Stimulated activated CD4-positive, alpha-beta T cell treated with anti-CD3 and anti-CD28 coated beads, Interleukin-2, amount 100 ng/mL, for 24 hours (primary cell): ENCODE data around the gene OR3A3.
"Not testable (repeated sequence)": the region's sequence is repeated elsewhere in the genome, so short reads cannot be mapped to it uniquely, and the experiment has no call there.

ENCODE experiments used
- DNase-seq, 2 donors: peaks; one replicate each; pipeline ENCODE4 v3.0.0-alpha.2; 2020

The OR3A3 gene

DNA sequence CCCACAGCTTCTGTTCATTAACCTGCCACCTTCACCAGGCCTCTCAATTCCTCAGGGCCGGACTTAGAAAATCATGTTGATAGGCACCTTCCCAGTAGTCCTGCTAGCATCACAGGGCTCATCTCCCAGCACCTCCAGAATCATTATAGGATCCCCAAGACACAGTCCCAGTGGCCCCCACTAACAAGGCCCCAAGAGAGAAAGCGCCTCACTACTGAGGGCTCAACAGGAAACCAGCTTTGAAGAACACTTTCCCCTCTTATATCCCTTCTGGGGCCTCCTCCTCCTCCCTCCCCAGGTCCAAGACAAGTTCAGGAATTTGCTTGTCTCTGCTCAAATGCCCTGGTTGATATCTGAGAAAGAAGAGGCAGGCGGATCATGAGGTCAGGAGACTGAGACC is at the start of gene OR3A3:
OR3A3 (plus strand) TSS at position 301 of the 400 bp plus-strand sequence.
- no peak for DNase-seq

GRCh38 chr17:3371167-3371566 is 40.0 kb upstream of the OR3A3 start:
- not testable (repeated sequence) for DNase-seq

DNA sequence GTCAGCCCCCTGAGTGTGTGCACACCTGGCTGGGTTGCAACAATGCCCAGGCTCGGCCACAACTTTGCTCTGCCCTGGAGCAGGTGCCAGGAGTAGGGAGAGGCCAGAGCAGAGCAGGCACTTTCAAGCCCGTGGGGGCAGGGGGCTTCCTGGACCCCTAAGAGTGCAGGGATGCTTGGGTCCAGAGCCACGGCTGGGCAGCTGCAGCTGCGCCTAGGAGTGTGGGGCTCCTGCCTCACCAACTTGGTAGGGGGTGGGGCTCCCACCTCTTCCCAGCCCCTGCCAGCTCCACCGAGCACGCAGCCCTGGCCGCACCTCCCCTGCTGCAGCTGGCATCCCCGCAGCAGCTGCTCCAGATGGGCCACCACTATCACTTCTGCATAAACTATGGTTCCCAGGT is 32.8 kb upstream of the OR3A3 start:
- no peak for DNase-seq

GRCh38 chr17:3381957-3382356 is 29.2 kb upstream of the OR3A3 start:
- DNase-seq = no peak

- peak; percentile 37 to 38 for DNase-seq
These were observed 25.0 kb upstream of the OR3A3 start, which contains the start of gene OR3A2 for GRCh38 chr17:3385869-3386816. Gene OR3A2 (minus strand): TSS chr17:3386308.

- no peak for DNase-seq
These were observed 21.4 kb upstream of the OR3A3 start for GRCh38 chr17:3389791-3390190.

DNA sequence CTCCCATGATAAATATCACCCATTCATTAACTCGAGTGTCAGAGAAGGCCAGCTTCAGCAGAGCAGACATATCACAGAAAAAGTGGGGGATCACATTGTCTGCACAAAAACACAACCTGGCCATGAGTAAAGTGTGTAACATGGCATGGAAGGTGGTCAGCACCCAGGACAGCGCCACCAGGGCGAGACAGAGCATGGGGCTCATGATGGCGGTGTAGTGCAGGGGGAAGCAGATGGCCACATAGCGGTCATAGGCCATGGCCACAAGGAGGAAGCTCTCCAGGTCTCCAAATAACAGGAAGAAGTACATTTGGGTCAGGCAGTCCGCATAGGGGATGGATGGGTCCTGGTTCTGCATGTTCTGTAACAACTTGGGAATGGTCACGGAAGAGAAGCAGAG is 13.4 kb upstream of the OR3A3 start:
- peak in 1 of 2 donors; percentile 10 for DNase-seq

GRCh38 chr17:3398310-3398709 is 12.9 kb upstream of the OR3A3 start, which contains the start of gene OR1E1:
Gene OR1E1 (minus strand): TSS chr17:3398410. CDS start chr17:3398410, 0 bp downstream.
- no peak for DNase-seq

- DNase-seq = no peak
These were observed 11.1 kb upstream of the OR3A3 start for GRCh38 chr17:3400055-3400454.

DNA sequence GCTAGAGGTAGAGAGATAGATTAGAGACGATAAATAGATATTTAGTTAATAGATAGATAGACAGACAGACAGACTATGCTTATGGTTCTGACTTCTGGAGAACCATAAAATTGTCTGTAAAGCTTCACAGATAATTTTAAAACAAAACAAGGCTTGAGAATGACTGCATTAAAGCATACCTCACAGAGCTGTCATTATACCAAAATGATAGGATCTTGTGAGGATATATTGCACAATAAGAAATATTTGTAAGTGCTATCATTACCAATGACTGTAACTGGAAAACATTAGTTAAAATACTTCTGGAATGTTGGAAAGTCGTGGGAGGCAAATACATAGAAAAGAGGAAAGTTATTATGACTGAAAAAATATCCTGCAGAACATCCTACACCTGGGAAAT is 9.4 kb upstream of the OR3A3 start:
- no peak for DNase-seq

DNA sequence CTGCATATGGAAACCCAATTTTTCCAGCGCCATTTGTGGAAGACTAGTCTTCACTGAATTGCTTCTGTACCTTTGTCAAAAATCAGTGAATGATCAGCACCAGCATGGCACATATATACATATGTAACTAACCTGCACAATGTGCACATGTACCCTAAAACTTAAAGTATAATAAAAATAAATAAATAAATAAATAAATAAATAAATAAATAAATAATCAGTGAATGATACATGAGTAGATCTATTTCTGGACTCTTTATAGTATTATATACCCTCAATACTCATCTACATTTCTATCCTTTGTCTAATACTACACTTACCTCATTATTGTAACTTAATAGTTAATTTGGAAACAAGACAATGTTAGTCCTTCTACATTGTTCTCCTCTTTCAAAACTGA is 7.3 kb upstream of the OR3A3 start:
- not testable (repeated sequence) for DNase-seq

DNA sequence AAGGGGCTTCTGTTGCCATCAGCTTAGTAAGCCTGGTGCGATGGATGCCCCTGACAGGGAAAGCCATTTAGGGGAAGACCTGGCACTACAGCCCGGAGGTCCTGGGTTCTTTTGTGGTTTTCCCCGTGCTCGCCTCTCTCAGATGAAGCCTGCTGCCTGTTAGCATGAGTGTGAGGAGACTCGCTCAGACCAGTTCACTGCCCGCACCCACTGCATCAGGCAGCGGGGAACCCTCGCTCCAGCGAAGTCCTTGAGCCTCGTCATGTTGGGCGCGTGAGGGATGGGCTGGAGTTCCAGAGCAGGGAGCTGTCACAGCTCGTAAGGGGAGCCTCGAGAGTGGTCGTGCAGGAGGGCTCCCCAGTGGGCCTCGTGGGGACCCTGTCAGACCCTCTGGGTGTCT is 1.0 kb downstream of the OR3A3 start:
- DNase-seq = not testable (repeated sequence)

DNA sequence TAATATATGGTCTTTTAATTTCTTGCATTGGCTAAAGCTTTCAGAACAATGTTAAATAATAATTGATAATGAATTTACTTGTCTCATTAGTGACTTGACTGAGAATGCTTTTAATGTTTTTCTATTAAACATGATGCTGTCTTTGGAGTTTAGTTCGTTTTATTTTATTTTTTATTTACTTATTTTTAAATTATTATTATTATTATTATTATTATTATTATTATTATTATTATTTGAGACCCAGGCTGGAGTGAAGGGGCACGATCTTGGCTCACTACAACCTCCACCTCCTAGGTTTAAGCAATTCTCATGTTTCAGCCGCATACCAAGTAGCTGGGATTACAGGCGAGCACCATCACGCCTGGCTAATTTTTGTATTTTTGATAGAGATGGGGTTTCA is 4.4 kb downstream of the OR3A3 start:
- no peak for DNase-seq

- DNase-seq = no peak
These were observed 7.1 kb downstream of the OR3A3 start for GRCh38 chr17:3418222-3418621.

GRCh38 chr17:3433215-3433614 is 22.0 kb downstream of the OR3A3 start:
- DNase-seq = peak; percentile 20 to 25

- no peak for DNase-seq
These were observed 22.6 kb downstream of the OR3A3 start, which contains the start of gene OR1E2 for GRCh38 chr17:3433741-3434140. Gene OR1E2 (minus strand): TSS chr17:3433841. CDS start chr17:3433841, 0 bp downstream.

DNA sequence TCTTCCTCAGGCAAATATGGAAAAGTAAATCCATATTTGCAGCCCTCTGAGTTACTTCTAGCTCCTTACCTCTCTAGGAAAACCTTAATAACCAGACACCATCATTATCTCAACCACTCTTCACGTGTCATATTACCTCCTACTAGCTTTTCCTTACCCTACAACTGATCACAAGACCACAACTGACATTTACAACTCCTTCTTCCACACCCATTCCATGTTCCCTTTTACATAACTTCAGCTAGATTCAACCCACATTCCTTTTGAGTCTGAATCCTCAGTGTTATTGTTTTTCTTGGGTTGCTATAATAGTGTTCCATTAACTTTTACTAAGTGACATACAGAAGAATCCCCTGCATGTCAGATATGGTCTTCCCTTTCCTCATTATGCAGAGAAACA is 27.2 kb downstream of the OR3A3 start:
- DNase-seq = no peak

GRCh38 chr17:3440451-3440850 is 29.3 kb downstream of the OR3A3 start:
- no peak for DNase-seq

- DNase-seq = no peak
These were observed 36.5 kb downstream of the OR3A3 start for GRCh38 chr17:3447625-3448024.

DNA sequence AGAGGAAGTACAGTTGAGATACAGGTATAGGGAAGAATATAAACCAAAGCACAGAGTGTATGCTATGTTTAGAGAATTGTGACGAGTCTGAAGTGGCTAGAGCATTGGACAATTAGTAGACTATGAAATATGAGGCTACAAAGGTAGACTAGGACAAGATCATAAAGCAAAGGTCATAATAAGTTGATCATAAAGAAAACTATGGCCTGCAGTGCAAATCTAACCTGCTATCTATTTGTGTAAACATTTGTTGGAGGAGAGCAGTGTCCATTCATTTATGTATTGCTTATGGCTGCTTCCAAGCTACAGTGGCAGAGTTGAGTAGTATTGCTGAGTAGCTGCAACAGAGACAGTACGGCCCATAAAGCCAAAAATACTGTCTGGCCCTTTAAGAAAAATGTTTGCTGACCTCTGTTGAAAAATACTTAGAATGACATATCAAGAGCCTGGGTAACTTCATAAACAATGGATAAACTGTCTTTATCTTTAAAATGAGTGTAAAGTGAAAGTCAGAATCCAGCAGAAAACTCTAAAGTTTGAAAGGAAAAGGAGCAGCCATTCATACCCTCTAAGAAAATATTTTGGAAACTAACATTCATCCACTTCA is 37.0 kb downstream of the OR3A3 start:
- no peak for DNase-seq

- DNase-seq = not testable (repeated sequence)
These were observed 55.2 kb downstream of the OR3A3 start for GRCh38 chr17:3466355-3466754.

DNA sequence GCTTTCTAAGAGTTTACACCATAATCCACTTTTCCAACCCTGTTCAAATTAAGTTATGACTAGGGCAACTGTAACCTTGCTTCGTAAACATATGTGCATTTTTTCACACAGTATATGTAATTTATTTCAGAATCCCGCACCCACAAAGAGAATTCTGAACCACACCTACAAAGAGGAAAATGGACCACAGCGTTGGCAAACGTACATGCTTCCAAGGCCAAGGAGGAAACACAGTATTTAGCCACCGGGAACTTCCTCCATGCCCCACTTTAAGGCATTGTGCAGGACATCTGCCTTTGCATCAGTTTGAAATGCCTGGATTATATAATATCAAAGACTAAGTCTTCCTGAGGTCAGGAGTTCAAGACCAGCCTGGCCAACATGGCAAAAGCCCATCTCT is 58.4 kb downstream of the OR3A3 start:
- DNase-seq = no peak

DNA sequence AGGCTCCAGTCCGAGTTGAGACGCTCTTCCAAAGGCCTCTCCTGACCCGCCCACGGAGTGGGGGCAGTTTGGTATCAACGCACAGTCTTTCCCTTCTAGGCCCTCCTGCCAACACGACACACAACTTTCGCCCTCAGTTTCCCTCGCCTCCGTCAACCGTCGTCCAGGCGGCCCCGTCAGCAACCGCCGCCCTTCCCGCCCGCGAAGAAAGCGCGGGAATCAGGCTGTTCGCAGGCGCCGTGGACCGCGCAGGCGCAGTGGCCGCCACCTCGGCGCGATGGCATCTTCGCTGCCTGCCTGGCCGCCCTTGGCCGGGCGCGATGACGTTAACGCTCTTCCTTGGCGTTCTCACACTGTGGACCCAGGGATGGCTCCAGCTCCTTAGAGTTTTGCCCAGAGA is 60.4 kb downstream of the OR3A3 start, which contains the start of gene SPATA22:
SPATA22 (minus strand) TSS at position 221 of the 400 bp plus-strand sequence. CDS start 2,494 bp downstream, outside the sequence.
- no peak for DNase-seq

DNA sequence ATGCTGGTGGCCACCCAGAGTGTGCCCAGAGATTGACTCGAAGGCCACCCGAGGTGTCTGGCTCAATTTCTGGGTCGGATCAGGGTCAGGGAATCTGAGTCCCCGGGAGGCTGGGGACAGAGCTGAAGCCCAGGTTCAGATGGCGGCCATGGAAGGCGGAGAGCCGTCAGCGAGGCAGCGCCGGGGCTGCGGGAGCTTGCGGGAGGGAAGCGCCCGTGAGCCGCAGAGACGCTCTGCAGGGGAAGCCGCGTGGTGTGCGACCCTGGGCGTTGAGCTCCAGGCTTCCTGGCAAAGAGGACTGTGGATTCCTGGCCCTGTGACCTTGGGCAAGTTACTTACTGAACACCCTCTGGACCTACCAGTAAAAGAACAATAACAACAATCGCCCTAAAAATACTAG is 61.0 kb downstream of the OR3A3 start:
- no peak for DNase-seq
